Mesendoderm (in vitro differentiated cells): ENCODE results near the gene MUC22.
"Not testable (repeated sequence)": the region's sequence is repeated elsewhere in the genome, so short reads cannot be mapped to it uniquely, and the experiment has no call there.

Source experiments
- DNase-seq: peaks from one replicate; pipeline ENCODE4 v3.0.0; 2013
- H2AK5ac ChIP-seq: 2 replicates; pipeline ENCODE4 v1.6.1; 2013; ENCODE audit warnings: low read length, inconsistent platforms
- H2BK120ac ChIP-seq: 2 replicates; pipeline ENCODE4 v1.6.1; 2013; ENCODE audit warnings: low read depth, mild to moderate bottlenecking, low read length, moderate library complexity, mixed read lengths
- H2BK15ac ChIP-seq: replicated peaks from 2 replicates; pipeline ENCODE4 v1.6.1; 2013; ENCODE audit warnings: low read depth, mild to moderate bottlenecking, moderate library complexity
- H2BK5ac ChIP-seq: 2 replicates; pipeline ENCODE4 v1.6.1; 2013; ENCODE audit warnings: low read length, inconsistent platforms
- H3K18ac ChIP-seq: 2 replicates; pipeline ENCODE4 v1.6.1; 2013; ENCODE audit warnings: mild to moderate bottlenecking, low read length, mixed read lengths
- H3K23ac ChIP-seq: one replicate; pipeline ENCODE4 v1.6.1; 2013; ENCODE audit warnings: low read length
- H3K27ac ChIP-seq: 2 replicates; pipeline ENCODE4 v1.5.1; 2013; ENCODE audit warnings: low read depth, mild to moderate bottlenecking, inconsistent platforms, low read length, moderate library complexity
- H3K27me3 ChIP-seq: 2 replicates; pipeline ENCODE4 v1.6.1; 2013; ENCODE audit warnings: low read length, control low read depth, mild to moderate bottlenecking, inconsistent platforms; ENCODE audit not compliant: insufficient read depth, poor library complexity
- H3K36me3 ChIP-seq: 2 replicates; pipeline ENCODE4 v1.6.1; 2013; ENCODE audit warnings: low read length, inconsistent platforms; ENCODE audit not compliant: control insufficient read depth, insufficient read depth
- H3K4ac ChIP-seq: one replicate; pipeline ENCODE4 v1.6.1; 2013; ENCODE audit warnings: low read depth, mild to moderate bottlenecking, low read length, moderate library complexity
- H3K4me1 ChIP-seq: 2 replicates; pipeline ENCODE4 v1.6.1; 2013; ENCODE audit warnings: low read depth, low read length, inconsistent platforms; ENCODE audit not compliant: control insufficient read depth
- H3K4me2 ChIP-seq: 2 replicates; pipeline ENCODE4 v1.6.1; 2013; ENCODE audit warnings: low read length
- H3K4me3 ChIP-seq: 2 replicates; pipeline ENCODE4 v1.5.1; 2013; ENCODE audit warnings: mild to moderate bottlenecking, low read length
- H3K56ac ChIP-seq: one replicate; pipeline ENCODE4 v1.6.1; 2013; ENCODE audit warnings: low read length
- H3K79me1 ChIP-seq: 2 replicates; pipeline ENCODE4 v1.6.1; 2013; ENCODE audit warnings: low read length, inconsistent platforms
- H3K79me2 ChIP-seq: 2 replicates; pipeline ENCODE4 v1.6.1; 2013; ENCODE audit warnings: mild to moderate bottlenecking, low read length; ENCODE audit not compliant: control insufficient read depth, insufficient read depth
- H3K9ac ChIP-seq: 2 replicates; pipeline ENCODE4 v1.6.1; 2013; ENCODE audit warnings: low read length, inconsistent platforms
- H4K5ac ChIP-seq: one replicate; pipeline ENCODE4 v1.6.1; 2013; ENCODE audit warnings: low read length
- H4K8ac ChIP-seq: one replicate; pipeline ENCODE4 v1.6.1; 2013; ENCODE audit warnings: low read depth, mild to moderate bottlenecking, control low read depth, low read length, moderate library complexity
- WGBS: extraction: QIAGEN DNeasy Blood & Tissue Kit; methylation state at CpG from one replicate; pipeline ENCODE4 v1.1.7; 2013; ENCODE audit warnings: low lambda C conversion rate, missing lambda C conversion rate; ENCODE audit not compliant: insufficient coverage; ENCODE audit errors: extremely low coverage; 5-methylcytosine and 5-hydroxymethylcytosine counted together

The MUC22 gene

GRCh38 chr6:30965140-30965601 is 45.1 kb upstream of the MUC22 start:
- no peak overlapping the region for H3K18ac ChIP-seq
- no peak overlapping the region for H2AK5ac ChIP-seq
- H3K27me3 ChIP-seq = no peaks in the 10 kb centered on the region
- no peak overlapping the region for H3K56ac ChIP-seq
- H3K9ac ChIP-seq = no peak overlapping the region
- H3K4ac ChIP-seq = no peak overlapping the region
- no peaks in the 10 kb centered on the region for H3K79me2 ChIP-seq
- H3K4me1 ChIP-seq = no peaks in the 10 kb centered on the region
- no peak overlapping the region for H4K8ac ChIP-seq
- no peak overlapping the region for H3K4me2 ChIP-seq
- H3K4me3 ChIP-seq = no peak overlapping the region
- no peak overlapping the region for H3K27ac ChIP-seq
- no peak overlapping the region for H2BK5ac ChIP-seq
- no peak for DNase-seq
- no peak overlapping the region for H4K5ac ChIP-seq
- H3K79me1 ChIP-seq = no peaks in the 10 kb centered on the region
- WGBS = no CpG with 5 or more reads among the region's 5 CpGs
- no peak overlapping the region for H3K23ac ChIP-seq
- no peak overlapping the region for H2BK15ac ChIP-seq
- H3K36me3 ChIP-seq = no peaks in the 10 kb centered on the region
- H2BK120ac ChIP-seq = no peak overlapping the region

- H3K4me1 ChIP-seq = no peaks in the 10 kb centered on the region
- H2BK120ac ChIP-seq = no peak overlapping the region
- H3K27me3 ChIP-seq = no peaks in the 10 kb centered on the region
- no peak overlapping the region for H2BK15ac ChIP-seq
- WGBS = no CpG with 5 or more reads among the region's 3 CpGs
- H3K27ac ChIP-seq = no peak overlapping the region
- H3K36me3 ChIP-seq = no peaks in the 10 kb centered on the region
- H3K4me3 ChIP-seq = no peak overlapping the region
- H3K18ac ChIP-seq = no peak overlapping the region
- H3K56ac ChIP-seq = no peak overlapping the region
- H3K4me2 ChIP-seq = no peak overlapping the region
- H3K79me1 ChIP-seq = no peaks in the 10 kb centered on the region
- H3K4ac ChIP-seq = no peak overlapping the region
- no peak for DNase-seq
- no peak overlapping the region for H4K5ac ChIP-seq
- no peaks in the 10 kb centered on the region for H3K79me2 ChIP-seq
- H3K9ac ChIP-seq = no peak overlapping the region
- H3K23ac ChIP-seq = no peak overlapping the region
- H2AK5ac ChIP-seq = no peak overlapping the region
- H4K8ac ChIP-seq = no peak overlapping the region
- H2BK5ac ChIP-seq = no peak overlapping the region
These were observed 44.1 kb upstream of the MUC22 start for GRCh38 chr6:30966154-30966553.

GRCh38 chr6:30969171-30969570 is 41.1 kb upstream of the MUC22 start:
- H2AK5ac ChIP-seq, H3K4me3 ChIP-seq, H3K23ac ChIP-seq, H4K8ac ChIP-seq, DNase-seq, H3K4ac ChIP-seq, H3K18ac ChIP-seq, H3K27ac ChIP-seq, H3K56ac ChIP-seq, H3K36me3 ChIP-seq, H2BK120ac ChIP-seq, H3K4me2 ChIP-seq, H3K79me2 ChIP-seq, H3K4me1 ChIP-seq, H2BK5ac ChIP-seq, H4K5ac ChIP-seq, H3K27me3 ChIP-seq, H3K79me1 ChIP-seq, H3K9ac ChIP-seq, H2BK15ac ChIP-seq: not testable (repeated sequence)
- WGBS = no CpG with 5 or more reads among the region's 6 CpGs

GRCh38 chr6:30970946-30971345 is 39.3 kb upstream of the MUC22 start:
- no CpG with 5 or more reads among the region's 5 CpGs for WGBS
- H3K23ac ChIP-seq = no peak overlapping the region
- H4K8ac ChIP-seq = no peak overlapping the region
- no peaks in the 10 kb centered on the region for H3K27me3 ChIP-seq
- H3K4ac ChIP-seq = no peak overlapping the region
- no peak overlapping the region for H3K27ac ChIP-seq
- H2AK5ac ChIP-seq = no peak overlapping the region
- no peak overlapping the region for H3K4me2 ChIP-seq
- no peak overlapping the region for H2BK5ac ChIP-seq
- no peak overlapping the region for H3K4me3 ChIP-seq
- no peaks in the 10 kb centered on the region for H3K36me3 ChIP-seq
- no peak overlapping the region for H2BK15ac ChIP-seq
- no peak overlapping the region for H4K5ac ChIP-seq
- no peak overlapping the region for H2BK120ac ChIP-seq
- H3K79me1 ChIP-seq = no peaks in the 10 kb centered on the region
- DNase-seq = no peak
- H3K4me1 ChIP-seq = no peaks in the 10 kb centered on the region
- no peak overlapping the region for H3K56ac ChIP-seq
- H3K9ac ChIP-seq = no peak overlapping the region
- no peak overlapping the region for H3K18ac ChIP-seq
- no peaks in the 10 kb centered on the region for H3K79me2 ChIP-seq

- Histone ChIP-seq H3K23ac (no peak overlapping the region), H2BK15ac (no peak overlapping the region), H3K36me3 (no peaks in the 10 kb centered on the region), H3K4me3 (no peak overlapping the region), H3K79me1 (no peaks in the 10 kb centered on the region), H3K56ac (no peak overlapping the region), H2BK120ac (no peak overlapping the region), H4K5ac (no peak overlapping the region), H3K79me2 (no peaks in the 10 kb centered on the region), H3K4me1 (no peaks in the 10 kb centered on the region), H4K8ac (no peak overlapping the region), H3K18ac (no peak overlapping the region), H2BK5ac (no peak overlapping the region), H3K4ac (no peak overlapping the region), H3K27ac (no peak overlapping the region), H3K27me3 (no peaks in the 10 kb centered on the region), H3K9ac (no peak overlapping the region), H2AK5ac (no peak overlapping the region), H3K4me2 (no peak overlapping the region)
- WGBS = no CpG with 5 or more reads among the region's 4 CpGs
- no peak for DNase-seq
These were observed 37.5 kb upstream of the MUC22 start for GRCh38 chr6:30972816-30973215.

- no peaks in the 10 kb centered on the region for H3K79me1 ChIP-seq
- DNase-seq = peak; percentile 10
- no peak overlapping the region for H2BK5ac ChIP-seq
- H3K4me1 ChIP-seq = no peaks in the 10 kb centered on the region
- no peak overlapping the region for H3K4me3 ChIP-seq
- H3K27me3 ChIP-seq = no peaks in the 10 kb centered on the region
- H3K79me2 ChIP-seq = no peaks in the 10 kb centered on the region
- no peak overlapping the region for H3K23ac ChIP-seq
- no peak overlapping the region for H2BK120ac ChIP-seq
- H4K5ac ChIP-seq = no peak overlapping the region
- no peak overlapping the region for H3K9ac ChIP-seq
- H2BK15ac ChIP-seq = no peak overlapping the region
- no peak overlapping the region for H2AK5ac ChIP-seq
- H3K4ac ChIP-seq = no peak overlapping the region
- no peak overlapping the region for H3K4me2 ChIP-seq
- H3K36me3 ChIP-seq = no peaks in the 10 kb centered on the region
- H3K56ac ChIP-seq = no peak overlapping the region
- WGBS = no CpG with 5 or more reads among the region's 4 CpGs
- H3K27ac ChIP-seq = no peak overlapping the region
- no peak overlapping the region for H3K18ac ChIP-seq
- no peak overlapping the region for H4K8ac ChIP-seq
These were observed 35.6 kb upstream of the MUC22 start for GRCh38 chr6:30974490-30975252.
